Hematopoietic multipotent progenitor cell treated with erythropoietin and hydrocortisone succinate and interleukin-3 and kit ligand, for 6 days (in vitro differentiated cells): ENCODE data around the gene CCNJL.

Experiments used
- DNase-seq: peaks from one replicate; pipeline ENCODE4 v3.0.0-alpha.2; 2015

The CCNJL gene

DNA sequence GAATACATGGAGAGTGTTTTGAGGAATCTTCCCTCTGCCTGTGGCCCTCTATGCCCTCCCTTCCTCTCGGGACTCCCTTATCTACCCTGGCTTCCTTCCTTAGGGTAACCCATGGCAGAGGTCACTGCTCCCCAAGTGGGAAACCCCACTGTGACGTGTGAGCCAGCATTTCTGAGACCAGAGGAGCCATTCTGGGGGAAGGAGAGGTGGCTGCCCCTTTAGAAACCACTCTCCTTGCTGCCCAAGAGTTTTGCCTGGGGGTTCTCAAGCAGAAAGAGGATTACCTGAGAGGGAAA is 23.1 kb downstream of the CCNJL start:
- DNase-seq: no peak

DNA sequence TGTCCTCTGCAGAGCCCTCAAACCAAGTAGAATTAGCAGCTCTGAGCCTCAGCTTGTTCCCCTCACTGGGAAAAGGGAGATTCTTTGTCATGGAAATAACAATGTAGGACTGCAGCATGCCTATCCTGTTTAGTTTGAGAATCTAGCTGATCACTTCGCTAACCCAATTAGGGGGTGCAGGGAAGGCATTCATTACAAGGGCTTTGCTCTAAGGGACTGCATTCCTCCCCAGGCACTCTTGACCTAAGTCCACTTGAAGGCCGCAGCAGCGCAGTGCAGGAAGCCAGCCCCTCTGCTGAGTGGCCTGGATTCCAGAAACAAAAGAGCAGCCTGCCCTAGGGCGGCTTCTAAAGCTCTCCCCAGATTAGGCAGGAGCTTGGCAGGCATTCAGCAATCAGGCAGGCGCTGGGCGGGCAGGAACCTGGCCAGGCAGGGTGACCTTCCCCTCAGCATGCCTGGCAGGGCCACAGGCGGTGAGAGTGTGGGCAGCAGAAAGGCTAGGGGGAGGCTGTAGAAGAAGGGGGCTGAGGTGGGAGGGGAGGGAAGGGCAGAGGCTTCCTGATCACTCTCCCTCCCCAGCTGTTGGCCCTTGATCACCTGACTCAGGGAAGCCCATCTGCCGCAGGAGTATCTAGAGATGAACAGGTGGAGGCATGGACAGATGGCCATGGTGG is 24.8 kb downstream of the CCNJL start:
- no peak for DNase-seq

DNA sequence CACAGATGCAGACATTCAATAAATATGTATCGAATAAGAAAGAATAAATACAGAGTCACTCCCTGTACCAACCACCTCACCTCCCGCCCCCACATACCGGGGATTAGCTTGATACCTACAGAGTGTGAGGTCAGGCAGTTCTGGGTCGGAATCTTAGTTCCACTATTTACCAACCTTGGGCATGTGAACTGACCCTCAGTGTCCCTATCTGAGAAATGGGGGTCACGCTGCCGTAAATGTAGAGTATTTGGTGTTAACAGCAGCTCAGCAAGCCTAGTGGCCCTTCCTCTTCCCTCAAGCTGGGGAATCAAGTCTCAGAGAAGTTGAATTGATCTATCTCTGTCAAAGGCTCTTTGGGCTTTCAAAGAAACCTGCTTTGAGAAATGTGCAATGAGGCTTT is 25.4 kb downstream of the CCNJL start:
- DNase-seq: no peak

DNA sequence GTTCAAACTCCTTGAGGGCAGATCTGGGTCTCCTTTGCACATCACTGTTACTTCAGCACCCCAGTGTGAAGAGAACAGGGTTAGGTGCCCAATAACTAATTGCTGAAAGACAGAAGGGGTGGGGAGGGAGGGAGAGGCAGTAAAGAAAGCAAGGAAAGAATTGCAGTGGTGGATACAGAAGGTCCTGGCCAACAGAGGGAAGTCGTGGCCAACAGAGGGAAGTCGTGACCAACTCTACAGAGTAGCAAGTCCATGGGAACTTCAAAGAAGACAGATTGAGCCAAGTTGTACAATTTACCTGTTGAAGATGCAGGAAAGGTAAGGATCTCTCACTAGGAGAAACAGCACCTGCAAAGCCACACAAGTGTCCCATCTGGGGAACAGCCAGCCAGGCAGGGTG is 27.0 kb downstream of the CCNJL start:
- DNase-seq: no peak

DNA sequence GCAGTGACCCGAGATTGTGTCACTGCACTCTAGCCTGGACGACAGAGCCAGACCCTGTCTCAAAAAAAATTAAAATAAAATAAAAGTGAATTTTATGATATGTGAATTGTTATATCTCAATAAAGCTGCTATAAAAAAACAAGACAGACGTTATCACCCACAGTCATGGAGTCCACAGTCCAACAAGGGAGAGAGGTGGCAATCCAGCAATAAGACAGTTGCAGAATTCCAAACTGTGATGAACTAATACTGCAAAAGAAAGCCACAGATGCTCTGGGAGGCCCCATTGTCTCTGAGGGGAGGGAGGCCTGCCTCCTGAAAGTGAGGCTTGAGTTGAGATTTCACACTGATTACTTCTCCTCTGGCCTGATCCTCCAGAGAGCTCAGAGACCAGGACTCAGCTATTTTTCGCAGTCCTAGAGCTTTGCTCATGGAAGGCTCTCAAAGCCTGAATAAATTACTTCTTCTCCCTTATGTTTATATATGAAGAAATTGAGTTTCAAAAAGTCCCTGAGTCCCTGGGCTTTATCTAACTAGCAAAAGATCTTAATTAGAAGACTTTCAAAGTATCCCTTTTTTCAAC is 28.0 kb downstream of the CCNJL start:
- no peak for DNase-seq

DNA sequence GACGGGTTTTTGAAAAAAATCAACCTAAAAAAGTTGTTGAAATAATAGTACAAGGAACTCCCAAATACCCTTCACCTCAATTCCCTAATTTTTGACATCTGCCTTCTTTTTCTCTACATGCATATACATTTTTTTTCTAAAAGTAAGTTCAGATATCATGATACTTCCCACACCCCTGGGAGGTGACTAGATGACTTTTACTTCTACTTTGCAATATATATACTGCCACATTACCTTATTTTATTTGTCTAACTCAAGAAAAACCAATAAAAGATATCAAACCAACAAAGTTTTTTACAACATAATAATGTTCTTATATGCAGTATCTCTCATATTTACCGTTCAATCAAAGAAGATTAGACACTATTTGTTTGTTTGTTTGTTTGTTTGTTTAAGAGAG is 31.1 kb downstream of the CCNJL start:
- no peak for DNase-seq

DNA sequence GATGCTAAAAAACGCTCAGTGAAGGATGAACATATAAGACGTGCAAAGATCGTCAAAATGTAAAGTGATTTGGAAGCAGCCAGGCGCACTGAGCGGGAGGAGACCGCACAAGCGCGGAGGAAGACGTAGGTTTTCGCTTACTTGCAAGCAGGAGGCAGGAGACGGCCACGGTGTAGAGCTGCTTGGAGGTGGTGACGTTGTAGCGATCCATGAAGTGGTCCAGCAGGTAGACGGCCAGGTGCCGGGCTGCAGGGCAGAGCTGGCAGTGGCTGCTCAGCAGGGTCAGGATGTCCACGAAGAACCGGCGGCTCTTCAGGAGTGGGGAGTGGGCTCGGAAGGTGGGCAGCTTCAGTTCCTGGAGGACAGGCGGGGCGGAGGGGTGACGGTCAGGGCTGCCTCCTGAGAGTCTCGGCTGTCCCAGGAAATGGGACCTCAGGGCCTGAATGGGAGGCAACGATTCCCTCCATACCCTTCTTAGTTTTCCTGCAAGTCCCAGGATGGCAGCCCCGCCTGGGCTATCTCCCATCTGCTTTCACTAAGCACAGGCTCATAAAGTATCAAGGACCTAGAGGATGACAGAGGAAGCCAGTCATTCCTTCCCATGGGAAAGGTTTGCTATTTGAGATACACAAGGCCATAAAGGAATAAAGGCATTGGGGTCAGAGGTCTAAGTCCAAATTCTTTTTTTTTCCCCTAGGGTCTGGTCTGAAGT is 31.8 kb downstream of the CCNJL start:
- no peak for DNase-seq

DNA sequence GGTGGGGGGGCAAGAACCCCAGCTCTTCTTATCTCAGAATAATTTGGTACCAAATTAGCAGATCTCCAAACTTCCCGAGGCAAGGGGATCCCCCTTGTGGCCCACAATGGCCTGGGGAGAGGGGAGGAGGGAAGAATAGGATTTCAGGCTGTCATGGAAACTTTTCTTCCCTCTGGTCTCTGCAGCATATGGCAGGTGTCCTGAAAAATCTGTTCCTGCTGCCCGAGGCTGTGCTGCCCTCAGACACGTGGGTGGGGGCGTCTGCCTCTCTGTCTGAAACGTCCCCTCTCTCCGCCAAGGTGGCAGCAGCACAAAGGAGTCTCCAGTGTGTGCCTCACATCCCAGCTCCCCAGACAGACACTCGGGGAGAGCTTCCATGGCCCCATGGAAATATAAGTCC is 34.0 kb downstream of the CCNJL start:
- no peak for DNase-seq

DNA sequence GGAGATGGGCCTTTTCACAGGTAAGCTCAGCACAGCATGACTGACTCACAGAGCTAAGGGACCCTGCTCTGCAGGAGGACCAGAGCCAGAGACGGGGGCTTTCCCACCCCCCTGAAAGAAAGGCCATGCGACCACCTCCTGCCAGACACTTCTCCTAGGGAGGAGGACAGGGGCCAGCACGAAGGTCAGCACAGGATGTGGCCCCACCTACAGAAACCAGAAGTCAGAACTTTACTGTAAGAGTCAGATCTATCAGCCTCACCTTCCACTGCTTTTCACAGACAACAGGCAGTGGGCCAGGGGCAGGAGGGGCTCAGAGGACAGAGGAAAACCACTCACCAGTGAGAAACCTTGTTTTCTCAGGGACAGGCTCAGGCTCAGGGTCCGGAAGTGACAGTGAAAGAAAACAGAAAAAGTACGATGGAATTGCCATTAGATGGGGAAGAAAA is 37.9 kb downstream of the CCNJL start:
- no peak for DNase-seq

DNA sequence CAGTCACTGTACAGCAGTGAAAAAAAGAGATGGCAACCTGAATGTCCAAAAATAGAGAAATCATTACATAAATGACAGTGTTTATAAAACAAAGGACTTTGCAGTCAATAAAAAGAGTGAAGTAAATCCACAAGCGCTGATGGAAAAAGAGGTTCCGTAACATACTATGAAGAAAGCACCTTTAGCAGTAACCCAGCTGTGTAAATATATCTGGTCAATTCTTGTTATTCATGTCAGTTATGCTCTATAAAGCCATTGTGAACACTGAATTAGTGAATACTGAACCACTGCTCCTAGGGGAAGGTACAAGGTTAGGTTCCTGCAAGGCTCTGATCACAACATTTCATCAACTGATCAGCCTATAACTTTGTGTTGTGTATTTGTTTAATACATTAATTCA is 39.5 kb downstream of the CCNJL start:
- no peak for DNase-seq

DNA sequence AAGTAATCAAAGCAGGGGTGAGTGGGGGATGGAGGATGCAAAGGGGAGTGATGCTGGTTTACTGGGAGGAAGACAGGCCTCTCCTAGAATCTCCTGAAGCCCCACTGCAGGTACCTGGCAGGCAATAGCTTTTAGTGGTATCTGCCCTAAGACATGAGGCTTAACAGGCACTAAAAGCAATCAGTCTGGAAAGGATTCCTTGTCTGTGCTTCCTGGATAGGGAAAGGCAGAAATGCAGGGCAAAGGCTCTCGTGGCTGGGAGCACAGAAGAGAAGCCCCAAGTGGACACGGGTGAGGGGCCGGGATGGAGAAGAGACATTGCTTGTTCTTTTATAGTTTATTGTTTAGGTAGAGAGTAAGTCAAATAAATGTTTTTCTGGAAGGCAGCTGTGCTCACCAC is 40.1 kb downstream of the CCNJL start:
- no peak for DNase-seq

DNA sequence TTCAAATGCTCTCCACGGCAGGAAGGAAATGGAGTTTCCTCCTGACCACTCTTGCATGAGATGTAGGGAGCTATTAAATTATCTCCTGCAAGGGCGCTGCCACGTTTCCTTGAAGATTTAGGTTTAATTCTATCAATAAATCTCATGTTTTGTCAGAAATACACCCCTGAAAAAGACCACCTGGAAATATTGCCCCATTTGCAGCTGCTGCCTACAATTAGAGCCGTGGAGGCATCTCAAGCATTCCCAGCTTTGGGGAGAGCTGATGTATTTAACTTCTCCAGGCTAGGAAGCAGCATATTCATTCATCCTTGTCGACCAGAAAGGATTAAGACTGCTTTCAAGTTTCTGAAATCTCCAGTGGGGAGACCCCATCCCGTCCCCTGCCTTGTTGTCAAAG is 40.5 kb downstream of the CCNJL start:
- DNase-seq: no peak

DNA sequence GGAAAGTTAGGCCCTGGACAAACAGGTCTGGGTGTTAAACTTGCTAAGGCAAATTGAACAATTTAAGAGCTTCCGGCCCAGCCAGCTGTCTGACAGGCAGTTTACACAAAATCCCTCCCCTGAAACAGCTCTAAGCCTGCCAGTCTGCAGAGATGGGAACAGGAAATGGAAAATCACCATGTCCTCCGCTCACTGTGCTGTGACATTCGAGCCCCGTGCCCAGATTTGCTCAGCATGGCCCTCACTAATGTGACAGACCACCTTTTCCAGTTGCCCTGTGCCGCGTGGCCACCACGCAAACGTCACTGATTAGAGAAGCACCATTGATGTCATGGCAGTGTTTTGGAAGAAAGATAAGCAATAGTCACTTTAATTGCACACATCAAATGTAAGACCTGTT is 41.0 kb downstream of the CCNJL start:
- no peak for DNase-seq

DNA sequence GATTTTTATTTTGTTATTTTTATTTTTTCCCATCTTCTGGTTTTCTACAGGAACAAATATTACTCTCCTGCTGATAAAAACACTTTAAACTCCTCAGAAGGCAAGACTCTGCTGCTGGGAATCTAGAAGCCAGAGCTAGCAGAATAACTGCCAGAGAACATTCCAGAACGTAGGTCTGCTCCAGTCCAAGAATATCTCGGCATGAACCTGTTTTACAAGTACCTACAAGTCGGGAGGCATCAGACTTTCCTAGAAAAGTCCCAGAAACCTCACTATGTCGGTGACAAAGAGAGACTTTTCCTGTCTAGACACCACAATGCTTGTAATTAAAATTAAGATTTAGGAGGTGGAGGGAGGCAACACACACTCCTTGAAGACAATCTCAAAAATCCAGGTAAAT is 41.7 kb downstream of the CCNJL start:
- DNase-seq: no peak

DNA sequence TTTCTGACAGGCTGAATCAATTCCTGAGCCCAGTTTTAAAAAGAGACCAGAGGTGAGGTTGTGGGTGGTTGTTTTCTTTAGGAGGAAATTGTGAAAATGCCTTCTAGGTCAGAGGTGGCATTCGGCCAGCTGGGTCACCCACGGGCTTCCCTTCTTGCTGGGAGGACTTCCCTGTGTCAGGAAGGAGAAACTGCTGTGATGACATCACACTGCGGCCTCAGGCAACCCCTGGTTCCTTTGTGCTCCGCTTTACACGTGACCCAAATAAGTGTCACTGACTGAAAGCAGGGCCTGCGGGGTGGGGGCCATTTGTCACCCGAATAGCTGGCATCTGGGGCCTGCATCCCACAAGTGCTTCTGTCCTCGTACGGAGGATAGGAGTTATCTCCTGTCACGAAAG is 43.3 kb downstream of the CCNJL start:
- DNase-seq: peak; percentile 60

DNA sequence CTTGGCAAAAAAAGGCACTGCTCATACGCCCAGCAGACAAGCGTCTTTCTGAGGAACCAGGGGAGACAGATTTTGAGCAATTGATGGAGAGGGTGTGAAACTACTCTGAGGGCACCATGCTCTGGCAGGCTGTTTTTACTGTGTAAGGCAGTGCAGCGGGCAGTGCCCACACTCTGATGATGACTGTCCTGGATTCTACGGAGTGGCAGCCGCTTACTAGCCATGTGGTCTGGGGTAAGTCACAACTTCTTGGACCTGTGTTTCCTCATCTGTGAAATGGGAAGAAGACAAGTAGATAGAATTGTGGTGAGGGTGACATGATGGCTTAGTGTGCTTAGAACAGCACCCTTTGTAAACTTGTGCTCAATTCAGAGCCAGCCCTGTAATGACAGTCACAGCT is 44.2 kb downstream of the CCNJL start:
- no peak for DNase-seq

DNA sequence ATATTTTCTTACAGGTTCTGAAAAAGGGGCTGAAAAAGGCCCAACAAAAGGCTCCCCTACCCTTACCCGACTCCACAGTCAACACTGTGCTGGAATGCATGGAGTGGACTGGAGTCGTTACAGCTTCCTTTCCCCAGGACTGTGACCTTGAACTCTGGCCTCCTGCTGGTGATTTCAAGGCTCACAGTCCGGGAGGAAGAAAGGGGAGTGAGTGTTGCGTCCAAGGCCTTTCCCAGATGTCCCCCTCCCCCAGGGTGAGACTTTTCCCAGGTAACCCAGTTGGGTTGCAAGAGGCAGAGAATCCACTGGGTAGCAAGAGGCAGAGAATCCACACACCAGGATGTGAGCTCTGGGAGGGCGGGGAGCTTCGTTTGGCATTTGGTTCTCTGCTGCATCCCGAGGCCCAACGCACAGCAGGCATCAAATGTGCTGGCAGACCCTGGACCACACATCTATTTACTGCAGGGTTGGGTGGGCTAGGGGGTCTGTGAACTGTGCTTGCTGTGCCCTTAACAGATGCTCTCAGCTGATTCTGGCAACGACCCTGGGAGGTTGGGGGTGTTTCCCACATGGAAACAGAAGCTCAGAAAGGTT is 45.5 kb downstream of the CCNJL start:
- DNase-seq: no peak

DNA sequence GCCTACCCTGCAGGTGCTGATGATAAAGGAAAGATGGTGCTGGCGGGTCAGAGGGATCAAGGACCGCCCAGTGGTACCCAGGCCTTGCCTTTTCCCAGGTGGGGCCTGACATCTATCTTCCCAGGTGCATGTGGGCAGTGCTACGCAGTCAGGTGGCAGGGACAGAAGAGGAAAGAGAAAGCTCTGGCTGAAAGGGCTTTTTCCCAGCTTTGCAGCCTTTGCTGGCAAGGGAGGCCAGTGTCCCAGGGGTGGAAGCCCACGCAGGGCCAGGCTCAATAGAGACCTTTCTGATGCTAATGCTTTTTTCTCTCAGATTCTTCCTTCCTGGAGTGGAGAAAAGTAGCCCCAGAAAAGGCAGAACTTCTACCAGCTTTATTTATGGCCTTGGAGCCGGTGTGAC is 46.3 kb downstream of the CCNJL start:
- DNase-seq: no peak

DNA sequence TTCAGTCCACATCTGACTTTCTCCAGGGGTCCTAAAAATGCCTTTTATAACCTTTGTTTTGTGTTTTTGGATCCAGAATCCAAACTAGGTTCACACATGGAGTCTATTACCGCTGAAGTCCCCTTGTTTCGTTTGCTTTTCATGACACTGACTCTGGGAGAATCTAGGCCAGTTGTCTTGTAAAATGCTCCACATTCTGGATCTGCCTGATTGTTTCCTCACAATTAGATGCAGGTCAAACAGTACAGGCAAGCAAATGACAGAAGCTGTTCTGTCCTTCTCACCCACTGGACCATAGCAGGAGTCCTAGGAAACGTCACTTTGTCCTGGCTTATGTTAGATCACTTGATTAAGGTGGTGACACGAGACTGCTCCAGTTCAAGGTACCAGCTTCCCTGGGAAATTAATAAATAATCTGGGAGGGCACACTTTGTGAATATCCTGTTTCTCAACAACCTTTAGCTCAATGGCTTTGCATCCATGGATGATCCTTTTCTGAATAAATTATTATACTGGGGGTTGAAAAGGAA is 49.0 kb downstream of the CCNJL start:
- DNase-seq: no peak

DNA sequence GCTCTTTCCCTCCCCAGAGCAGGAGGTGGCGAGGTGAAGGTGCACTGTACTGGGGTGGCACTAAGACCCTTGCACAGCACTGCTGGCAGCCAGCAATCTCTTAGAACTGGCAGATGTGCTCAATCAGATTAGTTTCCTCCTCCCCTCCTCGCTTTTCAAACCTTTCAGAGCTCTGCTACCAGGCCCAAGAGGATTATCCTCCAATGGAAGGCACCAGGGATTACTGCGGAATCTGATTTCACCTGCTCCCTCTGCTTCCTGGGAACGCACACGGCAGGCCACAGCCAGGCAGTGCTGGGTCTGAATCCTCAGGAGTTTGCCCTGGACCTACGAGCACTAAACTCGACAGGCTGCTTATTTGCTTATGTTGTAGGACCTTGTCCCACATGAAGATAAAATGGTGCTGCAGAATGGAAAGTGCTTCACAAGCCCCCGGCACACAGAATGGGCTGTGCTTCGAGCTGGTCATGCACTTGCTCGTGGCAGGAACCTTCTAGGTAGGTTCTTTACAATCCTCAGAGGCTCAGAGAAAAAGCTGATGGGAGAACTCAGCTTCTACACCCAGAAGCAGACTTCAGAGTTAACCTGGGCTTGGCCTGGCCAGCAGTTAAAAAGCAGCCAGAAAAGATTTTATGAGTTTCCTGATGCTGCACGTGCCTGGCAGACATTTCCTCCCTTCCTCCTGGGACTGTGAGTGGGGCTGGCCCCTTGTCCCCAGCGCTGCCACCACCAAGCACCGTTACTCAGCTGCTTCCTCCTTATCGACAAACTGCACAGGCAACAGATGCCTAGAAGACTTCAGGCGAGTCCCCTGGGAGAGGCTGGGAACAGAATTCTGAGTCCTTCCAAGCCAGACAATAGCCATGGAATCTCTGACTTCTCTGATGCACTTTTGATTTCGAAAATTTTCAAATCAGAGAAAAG is 50.0 kb downstream of the CCNJL start:
- DNase-seq: peak; percentile 81

DNA sequence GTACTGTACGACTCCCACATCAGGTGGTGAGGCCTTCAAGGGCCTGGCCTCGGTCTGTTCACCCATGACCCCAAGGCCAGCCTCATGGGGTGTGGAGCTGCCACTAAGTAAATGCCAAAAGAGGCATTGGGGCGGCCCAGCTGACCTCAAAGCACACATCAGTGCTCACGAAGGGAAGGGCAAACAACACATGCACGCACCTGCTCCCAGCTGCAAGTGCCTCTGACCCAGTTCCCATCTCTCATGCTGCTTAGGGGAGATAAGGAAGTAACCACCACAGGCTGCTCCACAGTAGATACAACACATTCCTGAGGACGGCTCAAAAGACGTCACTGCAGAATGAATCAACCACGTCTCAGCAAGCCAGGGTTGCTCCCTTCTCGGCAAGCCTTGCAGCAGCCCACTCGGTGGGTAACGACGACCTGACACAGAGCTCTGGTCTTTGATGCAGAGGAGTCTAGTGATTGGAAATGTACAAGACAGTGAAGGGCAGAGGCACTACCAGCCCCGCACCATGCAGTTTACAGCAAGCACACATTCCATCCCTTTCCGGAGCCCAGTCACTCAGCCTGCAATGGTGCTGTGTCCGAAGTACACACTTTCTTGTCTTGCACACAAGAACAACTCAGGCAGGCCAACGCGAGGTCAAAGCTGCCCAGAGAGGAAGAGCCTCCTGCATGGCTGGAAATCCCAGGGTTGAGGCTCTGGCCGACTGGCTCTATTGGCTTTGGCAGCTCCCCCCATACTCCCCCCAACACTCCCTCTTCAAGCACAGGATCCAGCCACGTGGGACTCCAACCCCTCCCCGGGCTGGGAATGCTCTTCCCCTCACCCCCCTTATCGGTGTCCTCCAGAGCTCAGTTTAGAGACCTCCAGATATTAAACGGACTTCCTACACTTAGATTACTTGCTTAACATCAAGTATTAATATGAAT is 51.2 kb downstream of the CCNJL start:
- DNase-seq: peak; percentile 98
